H9 (cell line): ENCODE data around the gene WDR64. TPM values are rescaled to one million over a fixed set of nuclear protein-coding genes. Genes with fewer than 3 reads are reported as not detected.

ENCODE experiments used
- DNase-seq: peaks from one replicate; pipeline ENCODE4 v3.0.0-alpha.2; 2017
- H2AFZ ChIP-seq: one replicate; pipeline ENCODE4 v1.6.1; 2013; ENCODE audit warnings: mild to moderate bottlenecking, low read length, control low read depth, moderate library complexity
- H2AK5ac ChIP-seq: 2 replicates; pipeline ENCODE4 v1.6.1; 2013; ENCODE audit warnings: low read length, control low read depth, mixed read lengths; ENCODE audit not compliant: insufficient read length
- H2BK120ac ChIP-seq: one replicate; pipeline ENCODE4 v1.6.1; 2013; ENCODE audit warnings: low read depth, mild to moderate bottlenecking, low read length, control low read depth, inconsistent platforms; ENCODE audit not compliant: poor library complexity, severe bottlenecking
- H2BK12ac ChIP-seq: 2 replicates; pipeline ENCODE4 v1.6.1; 2013; ENCODE audit warnings: low read length, control low read depth, mixed read lengths, low read depth; ENCODE audit not compliant: insufficient read length
- H2BK15ac ChIP-seq: 2 replicates; pipeline ENCODE4 v1.6.1; 2013; ENCODE audit warnings: low read depth, low read length, control low read depth
- H2BK20ac ChIP-seq: one replicate; pipeline ENCODE4 v1.6.1; 2013; ENCODE audit warnings: low read depth, mild to moderate bottlenecking, low read length, control low read depth, inconsistent platforms; ENCODE audit not compliant: poor library complexity, severe bottlenecking
- H2BK5ac ChIP-seq: 2 replicates; pipeline ENCODE4 v1.6.1; 2013; ENCODE audit warnings: low read length, control low read depth, mixed read lengths; ENCODE audit not compliant: insufficient read length
- H3K14ac ChIP-seq: 2 replicates; pipeline ENCODE4 v1.6.1; 2013; ENCODE audit warnings: low read length, control low read depth; ENCODE audit not compliant: insufficient read depth
- H3K18ac ChIP-seq: 2 replicates; pipeline ENCODE4 v1.6.1; 2013; ENCODE audit warnings: low read depth, mild to moderate bottlenecking, mixed read lengths, low read length, control low read depth; ENCODE audit not compliant: insufficient read length
- H3K23ac ChIP-seq: 2 replicates; pipeline ENCODE4 v1.6.1; 2013; ENCODE audit warnings: low read length, control low read depth, mixed read lengths, low read depth; ENCODE audit not compliant: insufficient read length
- H3K23me2 ChIP-seq: 2 replicates; pipeline ENCODE4 v1.6.1; 2013; ENCODE audit warnings: low read depth, mild to moderate bottlenecking, mixed read lengths, low read length, control low read depth; ENCODE audit not compliant: insufficient read length, poor library complexity, severe bottlenecking
- H3K27ac ChIP-seq: 2 replicates; pipeline ENCODE4 v1.5.1; 2013; ENCODE audit warnings: low read length, control low read depth, mixed read lengths, low read depth; ENCODE audit not compliant: insufficient read length
- H3K27me3 ChIP-seq: 2 replicates; pipeline ENCODE4 v1.6.1; 2013; ENCODE audit warnings: low read length, control low read depth, inconsistent platforms; ENCODE audit not compliant: insufficient read depth
- H3K4ac ChIP-seq: 2 replicates; pipeline ENCODE4 v1.6.1; 2013; ENCODE audit warnings: low read depth, mild to moderate bottlenecking, control low read depth, inconsistent platforms, low read length, moderate library complexity
- H3K4me1 ChIP-seq: 2 replicates; pipeline ENCODE4 v1.6.1; 2013; ENCODE audit warnings: low read length, control low read depth, inconsistent platforms; ENCODE audit not compliant: insufficient read depth
- H3K4me2 ChIP-seq: 2 replicates; pipeline ENCODE4 v1.6.1; 2013; ENCODE audit warnings: low read length, control low read depth, mixed read lengths; ENCODE audit not compliant: insufficient read length, insufficient read depth
- H3K56ac ChIP-seq: 2 replicates; pipeline ENCODE4 v1.6.1; 2013; ENCODE audit warnings: low read depth, mild to moderate bottlenecking, mixed read lengths, low read length, control low read depth; ENCODE audit not compliant: insufficient read length
- H3K79me1 ChIP-seq: 2 replicates; pipeline ENCODE4 v1.6.1; 2013; ENCODE audit warnings: low read depth, mild to moderate bottlenecking, moderate library complexity, low read length, control low read depth, inconsistent platforms; ENCODE audit not compliant: insufficient read depth, poor library complexity, severe bottlenecking
- H3K79me2 ChIP-seq: 2 replicates; pipeline ENCODE4 v1.6.1; 2013; ENCODE audit warnings: low read length, control low read depth, inconsistent platforms; ENCODE audit not compliant: insufficient read depth
- H3K9ac ChIP-seq: 2 replicates; pipeline ENCODE4 v1.6.1; 2013; ENCODE audit warnings: low read length, control low read depth, mixed read lengths; ENCODE audit not compliant: insufficient read length; ENCODE audit errors: extremely low read depth
- H3K9me3 ChIP-seq: one replicate; pipeline ENCODE4 v1.6.1; 2013; ENCODE audit warnings: low read depth, low read length, inconsistent platforms; ENCODE audit not compliant: control insufficient read depth
- H3T11ph ChIP-seq: one replicate; pipeline ENCODE4 v1.6.1; 2013; ENCODE audit warnings: mild to moderate bottlenecking, low read length, control low read depth, inconsistent platforms
- H4K20me1 ChIP-seq: one replicate; pipeline ENCODE4 v1.6.1; 2013; ENCODE audit not compliant: control insufficient read depth, insufficient read length, insufficient read depth
- H4K5ac ChIP-seq: 2 replicates; pipeline ENCODE4 v1.6.1; 2013; ENCODE audit warnings: low read depth, mild to moderate bottlenecking, mixed read lengths, low read length, control low read depth; ENCODE audit not compliant: insufficient read length
- H4K8ac ChIP-seq: replicated peaks from 2 replicates; pipeline ENCODE4 v1.6.1; 2013; ENCODE audit warnings: low read length, control low read depth, mixed read lengths, low read depth; ENCODE audit not compliant: insufficient read length
- H4K91ac ChIP-seq: 2 replicates; pipeline ENCODE4 v1.6.1; 2013; ENCODE audit warnings: low read depth, mild to moderate bottlenecking, moderate library complexity, mixed read lengths, low read length, control low read depth; ENCODE audit not compliant: insufficient read length
- H3K27ac Mint-ChIP-seq, 3 experiments: 2 replicates in 2 of 3; 3 replicates in 1 of 3; pipeline ENCODE4 v1.8.0; 2020 to 2021; ENCODE audit warnings: mixed read lengths in 3 of 3, mild to moderate bottlenecking in 1 of 3, moderate library complexity in 1 of 3
- H3K27me3 Mint-ChIP-seq: 2 replicates; pipeline ENCODE4 v1.8.0; 2021; ENCODE audit warnings: low read depth, mild to moderate bottlenecking, moderate library complexity, mixed read lengths
- H3K36me3 Mint-ChIP-seq, 3 experiments: 2 replicates in 2 of 3; 3 replicates in 1 of 3; pipeline ENCODE4 v1.8.0; 2020 to 2021; ENCODE audit warnings: low read depth in 3 of 3, mixed read lengths in 3 of 3; ENCODE audit not compliant: insufficient read depth in 1 of 3
- H3K4me1 Mint-ChIP-seq, 2 experiments: 2 replicates each; pipeline ENCODE4 v1.8.0; 2020; ENCODE audit warnings: mixed read lengths in 2 of 2
- H3K4me3 Mint-ChIP-seq, 2 experiments: 2 replicates in 1 of 2; 3 replicates in 1 of 2; pipeline ENCODE4 v1.8.0; 2020 to 2021; ENCODE audit warnings: mild to moderate bottlenecking in 2 of 2, mixed read lengths in 2 of 2, moderate library complexity in 1 of 2
- H3K9me3 Mint-ChIP-seq, 2 experiments: 2 replicates in 1 of 2; 3 replicates in 1 of 2; pipeline ENCODE4 v1.8.0; 2020; ENCODE audit warnings: mild to moderate bottlenecking in 2 of 2, mixed read lengths in 2 of 2, moderate library complexity in 1 of 2
- whole genome bisulfite sequencing: extraction: QIAGEN DNeasy Blood & Tissue Kit; methylation state at CpG from one replicate; pipeline ENCODE4 v1.1.7; 2013; ENCODE audit warnings: missing lambda C conversion rate, low lambda C conversion rate, mixed read lengths; ENCODE audit not compliant: insufficient read length; ENCODE audit errors: extremely low coverage; 5-methylcytosine and 5-hydroxymethylcytosine counted together
- total RNA-seq: library from RNA; stranded (reverse); gene quantifications from 2 replicates; pipeline ENCODE4 v1.2.1, GENCODE V29; 2021
- TF ChIP-seq, protein P1 (sequence below): fragments of 200-600 bp; sonication (generic); conservative IDR thresholded peaks from 3 replicates; pipeline ENCODE4 v1.8.0; 2021; ENCODE audit warnings: antibody characterized with exemption, mild to moderate bottlenecking

WDR64 gene
- total RNA-seq, 1 experiment from 2014 or later = not detected

DNA sequence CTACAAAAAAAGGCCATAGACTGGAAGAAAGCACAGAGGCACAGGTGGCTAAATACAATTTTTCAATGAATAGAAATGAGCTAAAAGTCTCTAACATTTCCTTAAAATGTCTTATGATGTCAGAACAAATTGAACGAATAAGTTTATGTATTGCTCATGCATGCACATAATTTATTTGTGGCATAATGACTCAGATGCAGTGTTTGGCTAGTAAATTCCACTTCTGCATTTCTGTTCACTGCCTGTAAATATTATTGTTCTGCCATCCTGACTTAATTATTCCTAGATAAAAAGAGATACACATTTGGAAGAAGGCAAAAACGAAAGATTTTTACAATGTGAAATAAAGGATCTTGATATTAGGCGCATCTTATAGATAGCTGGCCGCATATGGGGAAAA is 169.3 kb downstream of the WDR64 start:
- no peak overlapping the region for H3K4me2 ChIP-seq
- H4K5ac ChIP-seq = no peak overlapping the region
- Mint-ChIP-seq H3K9me3 (no peaks in the 10 kb centered on the region), H3K27ac (no peak overlapping the region), H3K36me3 (no peaks in the 10 kb centered on the region), H3K27me3 (peaks cover 1% of the 10 kb centered on the region; the same call in 1 of the 2 replicates), H3K4me1 (no peaks in the 10 kb centered on the region), H3K4me3 (no peak overlapping the region)
- H3K14ac ChIP-seq = no peak overlapping the region
- no peak overlapping the region for H4K91ac ChIP-seq
- H2BK20ac ChIP-seq = no peak overlapping the region
- H2BK5ac ChIP-seq = no peak overlapping the region
- no peak overlapping the region for H4K8ac ChIP-seq
- H2AFZ ChIP-seq = no peak overlapping the region
- H2AK5ac ChIP-seq = no peak overlapping the region
- no CpG with 5 or more reads among the region's 4 CpGs for WGBS
- H2BK120ac ChIP-seq = no peak overlapping the region
- H3T11ph ChIP-seq = no peak overlapping the region
- no peaks in the 10 kb centered on the region for H4K20me1 ChIP-seq
- H3K79me2 ChIP-seq = no peaks in the 10 kb centered on the region
- H2BK15ac ChIP-seq = no peak overlapping the region
- no peak overlapping the region for H2BK12ac ChIP-seq
- H3K27ac ChIP-seq = no peak overlapping the region
- no peaks in the 10 kb centered on the region for H3K23me2 ChIP-seq
- H3K4ac ChIP-seq = no peak overlapping the region
- no peaks in the 10 kb centered on the region for H3K4me1 ChIP-seq
- no peak overlapping the region for H3K9ac ChIP-seq
- no peak overlapping the region for H3K18ac ChIP-seq
- DNase-seq = no peak
- no peak overlapping the region for H3K56ac ChIP-seq
- H3K9me3 ChIP-seq = no peaks in the 10 kb centered on the region
- H3K27me3 ChIP-seq = no peaks in the 10 kb centered on the region
- H3K79me1 ChIP-seq = no peaks in the 10 kb centered on the region
- H3K23ac ChIP-seq = no peak overlapping the region
- TF ChIP-seq, protein P1, sequence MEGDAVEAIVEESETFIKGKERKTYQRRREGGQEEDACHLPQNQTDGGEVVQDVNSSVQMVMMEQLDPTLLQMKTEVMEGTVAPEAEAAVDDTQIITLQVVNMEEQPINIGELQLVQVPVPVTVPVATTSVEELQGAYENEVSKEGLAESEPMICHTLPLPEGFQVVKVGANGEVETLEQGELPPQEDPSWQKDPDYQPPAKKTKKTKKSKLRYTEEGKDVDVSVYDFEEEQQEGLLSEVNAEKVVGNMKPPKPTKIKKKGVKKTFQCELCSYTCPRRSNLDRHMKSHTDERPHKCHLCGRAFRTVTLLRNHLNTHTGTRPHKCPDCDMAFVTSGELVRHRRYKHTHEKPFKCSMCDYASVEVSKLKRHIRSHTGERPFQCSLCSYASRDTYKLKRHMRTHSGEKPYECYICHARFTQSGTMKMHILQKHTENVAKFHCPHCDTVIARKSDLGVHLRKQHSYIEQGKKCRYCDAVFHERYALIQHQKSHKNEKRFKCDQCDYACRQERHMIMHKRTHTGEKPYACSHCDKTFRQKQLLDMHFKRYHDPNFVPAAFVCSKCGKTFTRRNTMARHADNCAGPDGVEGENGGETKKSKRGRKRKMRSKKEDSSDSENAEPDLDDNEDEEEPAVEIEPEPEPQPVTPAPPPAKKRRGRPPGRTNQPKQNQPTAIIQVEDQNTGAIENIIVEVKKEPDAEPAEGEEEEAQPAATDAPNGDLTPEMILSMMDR = no peak
